ENCODE results near the gene CAPZB. TPM values are rescaled to one million over a fixed set of nuclear protein-coding genes. Genes with fewer than 3 reads are reported as not detected.
A peak's percentile ranks its signal among the peaks of the same experiment; 100 is the strongest.

CAPZB gene
- total RNA-seq, 4 donors from 2014 or later = 127 to 404 (median 136) TPM

- 91% methylated on average over 16 of the region's 17 CpGs; no CpG with 5 or more reads in 1 of the 2 donors for WGBS, 2 donors (ENCODE audit: low coverage in 1 of 2)
Observed at GRCh38 chr1:19349999-19350398, 135.3 kb downstream of the CAPZB start.

GRCh38 chr1:19348441-19349198 lies 136.7 kb downstream of the CAPZB start:
- peaks cover 0 to 16% (median 6%) of the 10 kb centered on the region in 4 donors for H3K4me1 ChIP-seq
- in situ Hi-C loops (cut with MboI; ENCODE audit: low pct_ligation_motif_present in 1 of 4, low pct_unique_long_range_greater_than_20kb in 1 of 4, low sequenced_read_pairs in 3 of 4) (loop anchor here in 2 of 4 donors (10.0 kb wide), 1 partner anchor 306 kb away; no protein-coding TSS in a partner anchor), intact Hi-C loops (cut with DNase I; ENCODE audit: low total_unique reads) (no loop called here)
- peaks cover 0 to 26% (median 7%) of the 10 kb centered on the region in 4 donors for H3K36me3 ChIP-seq
- peak overlapping the region in 1 of 4 donors; percentile 34 for H3K27ac ChIP-seq
- TF ChIP-seq POLR2AphosphoS5 (IDR thresholded peaks at IDR 0.05) = no peak
- no peak for TF ChIP-seq POLR2A (IDR thresholded peaks at IDR 0.05)
- TF ChIP-seq EP300 (IDR thresholded peaks at IDR 0.05; ENCODE audit: low read depth) = no peak
- TF ChIP-seq CTCF (IDR thresholded peaks at IDR 0.05) = no peak
- H3K4me3 ChIP-seq = no peak overlapping the region
- no peaks in the 10 kb centered on the region for H3K9me3 ChIP-seq
- WGBS, 2 donors (ENCODE audit: low coverage in 1 of 2) = 78 to 83% methylated on average over 6 to 15 of the region's 15 CpGs
- H3K27me3 ChIP-seq = no peaks in the 10 kb centered on the region
- no peak for DNase-seq

More at GRCh38 chr1:19349999-19350398, 135.3 kb downstream of the CAPZB start:
- no peak for DNase-seq
- H3K9me3 ChIP-seq = no peaks in the 10 kb centered on the region
- no peaks in the 10 kb centered on the region for H3K27me3 ChIP-seq
- in situ Hi-C loops (cut with MboI; ENCODE audit: low pct_ligation_motif_present in 1 of 4, low pct_unique_long_range_greater_than_20kb in 1 of 4, low sequenced_read_pairs in 3 of 4) (loop anchor here in 3 of 4 donors (10.0 kb wide), 1 partner anchor 305 kb away; no protein-coding TSS in a partner anchor), intact Hi-C loops (cut with DNase I; ENCODE audit: low total_unique reads) (no loop called here)
- no peak for TF ChIP-seq POLR2A (IDR thresholded peaks at IDR 0.05)
- no peak for TF ChIP-seq CTCF (IDR thresholded peaks at IDR 0.05)
- TF ChIP-seq POLR2AphosphoS5 (IDR thresholded peaks at IDR 0.05) = no peak
- TF ChIP-seq EP300 (IDR thresholded peaks at IDR 0.05; ENCODE audit: low read depth) = no peak
- H3K27ac ChIP-seq = peak overlapping the region in 1 of 4 donors; percentile 23
- H3K36me3 ChIP-seq = peaks cover 0 to 20% (median 3%) of the 10 kb centered on the region in 4 donors
- H3K4me3 ChIP-seq = no peak overlapping the region
- H3K4me1 ChIP-seq = peaks cover 0 to 16% (median 9%) of the 10 kb centered on the region in 4 donors

GRCh38 chr1:19347533-19348172 lies 137.7 kb downstream of the CAPZB start:
- Histone ChIP-seq H3K27ac (peak overlapping the region in 1 of 4 donors; percentile 34), H3K4me3 (no peak overlapping the region), H3K9me3 (no peaks in the 10 kb centered on the region), H3K27me3 (no peaks in the 10 kb centered on the region), H3K4me1 (peaks cover 0 to 16% (median 1%) of the 10 kb centered on the region in 4 donors), H3K36me3 (peaks cover 0 to 34% (median 7%) of the 10 kb centered on the region in 4 donors)
- intact Hi-C loops (cut with DNase I; ENCODE audit: low total_unique reads) = no loop called here
- TF ChIP-seq POLR2AphosphoS5 (IDR thresholded peaks at IDR 0.05) (no peak), CTCF (IDR thresholded peaks at IDR 0.05) (no peak), EP300 (IDR thresholded peaks at IDR 0.05; ENCODE audit: low read depth) (no peak), POLR2A (IDR thresholded peaks at IDR 0.05) (no peak)
- 72% methylated on average over 14 of the region's 14 CpGs; no CpG with 5 or more reads in 1 of the 2 donors for WGBS, 2 donors (ENCODE audit: low coverage in 1 of 2)
- no peak for DNase-seq
- in situ Hi-C loops (cut with MboI; ENCODE audit: low pct_ligation_motif_present in 1 of 4, low pct_unique_long_range_greater_than_20kb in 1 of 4, low sequenced_read_pairs in 3 of 4) = loop anchor here in 2 of 4 donors (10.0 kb wide), 1 partner anchor 307 kb away; no protein-coding TSS in a partner anchor

GRCh38 chr1:19346026-19346425 lies 139.3 kb downstream of the CAPZB start:
- WGBS, 2 donors (ENCODE audit: low coverage in 1 of 2) = 64 to 79% methylated on average over 4 to 6 of the region's 6 CpGs
- Histone ChIP-seq H3K27ac (no peak overlapping the region), H3K27me3 (no peaks in the 10 kb centered on the region), H3K9me3 (no peaks in the 10 kb centered on the region), H3K4me1 (peaks cover 0 to 11% (median 5%) of the 10 kb centered on the region in 4 donors), H3K36me3 (peaks cover 0 to 36% (median 7%) of the 10 kb centered on the region in 4 donors), H3K4me3 (no peak overlapping the region)
- intact Hi-C loops (cut with DNase I; ENCODE audit: low total_unique reads) = no loop called here
- in situ Hi-C loops (cut with MboI; ENCODE audit: low pct_ligation_motif_present in 1 of 4, low pct_unique_long_range_greater_than_20kb in 1 of 4, low sequenced_read_pairs in 3 of 4) = loop anchor here in 2 of 4 donors (10.0 kb wide), 1 partner anchor 309 kb away; no protein-coding TSS in a partner anchor
- TF ChIP-seq POLR2AphosphoS5 (IDR thresholded peaks at IDR 0.05) = no peak
- no peak for TF ChIP-seq CTCF (IDR thresholded peaks at IDR 0.05)
- no peak for TF ChIP-seq POLR2A (IDR thresholded peaks at IDR 0.05)
- TF ChIP-seq EP300 (IDR thresholded peaks at IDR 0.05; ENCODE audit: low read depth) = no peak
- no peak for DNase-seq

Data from transverse colon (tissue), 4 donors.